SK-N-SH treated with all-trans-retinoic acid at 6 μM for 48 hours (cell line): ENCODE measurements around the gene KCNAB3.
A peak's percentile ranks its signal among the peaks of the same experiment; 100 is the strongest.

Experiments
- ATAC-seq: fragments of 200-7000 bp; cut with Tn5 transposase; 3 replicates; pipeline ENCODE4 v1.9.1; 2020; ENCODE audit warnings: mild to moderate bottlenecking, moderate library complexity
- ARNTL ChIP-seq: fragments of 450-650 bp; formaldehyde crosslinking; IDR thresholded peaks from 2 replicates; pipeline ENCODE4 v1.5.0; 2020; ENCODE audit warnings: low read depth, mild to moderate bottlenecking, moderate library complexity, borderline replicate concordance
- BACH2 ChIP-seq: fragments of 250-450 bp; sonication (Bioruptor Pico); IDR thresholded peaks from 2 replicates; pipeline ENCODE4 v1.9.0; 2021; ENCODE audit warnings: mild to moderate bottlenecking, borderline replicate concordance
- CREB5 ChIP-seq: fragments of 250-450 bp; sonication (Bioruptor Pico); IDR thresholded peaks from 2 replicates; pipeline ENCODE4 v1.5.1; 2020; ENCODE audit warnings: low read depth, mild to moderate bottlenecking, moderate library complexity
- CSDC2 ChIP-seq: fragments of 250-450 bp; sonication (Bioruptor Pico); IDR thresholded peaks from 2 replicates; pipeline ENCODE4 v1.5.0; 2020; ENCODE audit warnings: mild to moderate bottlenecking, moderate library complexity
- ESRRG ChIP-seq: fragments of 250-450 bp; sonication (Bioruptor Pico); IDR thresholded peaks from 2 replicates; pipeline ENCODE4 v1.6.1; 2021; ENCODE audit warnings: mild to moderate bottlenecking
- ISL1 ChIP-seq: fragments of 250-450 bp; sonication (Bioruptor Pico); IDR thresholded peaks from 2 replicates; pipeline ENCODE4 v2.1.2; 2022; ENCODE audit warnings: mild to moderate bottlenecking, moderate library complexity
- OSR1 ChIP-seq: fragments of 250-450 bp; sonication (Bioruptor Pico); IDR thresholded peaks from 2 replicates; pipeline ENCODE4 v1.8.0; 2022; ENCODE audit warnings: moderate library complexity, mild to moderate bottlenecking, inconsistent platforms
- POU6F1 ChIP-seq: fragments of 250-450 bp; sonication (Bioruptor Pico); IDR thresholded peaks from 2 replicates; pipeline ENCODE4 v1.8.0; 2021; ENCODE audit warnings: low read depth, mild to moderate bottlenecking, moderate library complexity, borderline replicate concordance
- PPARA ChIP-seq: fragments of 250-450 bp; sonication (Bioruptor Pico); IDR thresholded peaks from 2 replicates; pipeline ENCODE4 v1.5.0; 2020; ENCODE audit warnings: mild to moderate bottlenecking, borderline replicate concordance
- RARB ChIP-seq: fragments of 250-450 bp; sonication (Bioruptor Pico); IDR thresholded peaks from 2 replicates; pipeline ENCODE4 v1.8.0; 2021; ENCODE audit warnings: mild to moderate bottlenecking, moderate library complexity
- TCF4 ChIP-seq: fragments of 250-450 bp; sonication (Bioruptor Pico); IDR thresholded peaks from 2 replicates; pipeline ENCODE4 v1.8.0; 2021; ENCODE audit warnings: mild to moderate bottlenecking, moderate library complexity, borderline replicate concordance
- TOX ChIP-seq: fragments of 250-450 bp; sonication (Bioruptor Pico); IDR thresholded peaks from 2 replicates; pipeline ENCODE4 v1.8.0; 2021; ENCODE audit warnings: mild to moderate bottlenecking, moderate library complexity, borderline replicate concordance
- TSHZ2 ChIP-seq: fragments of 250-450 bp; sonication (Bioruptor Pico); IDR thresholded peaks from 2 replicates; pipeline ENCODE4 v1.5.0; 2020; ENCODE audit warnings: mild to moderate bottlenecking, moderate library complexity
- ZC3H10 ChIP-seq: fragments of 250-450 bp; sonication (Bioruptor Pico); IDR thresholded peaks from 2 replicates; pipeline ENCODE4 v1.5.1; 2021; ENCODE audit warnings: mild to moderate bottlenecking, moderate library complexity
- ZFP3 ChIP-seq: fragments of 250-450 bp; sonication (Bioruptor Pico); IDR thresholded peaks from 2 replicates; pipeline ENCODE4 v1.5.0; 2020; ENCODE audit warnings: mild to moderate bottlenecking, moderate library complexity
- ZFP30 ChIP-seq: fragments of 450-650 bp; formaldehyde crosslinking; IDR thresholded peaks from 2 replicates; pipeline ENCODE4 v1.5.0; 2022; ENCODE audit warnings: mild to moderate bottlenecking, moderate library complexity
- ZNF565 ChIP-seq: fragments of 450-650 bp; formaldehyde crosslinking; conservative IDR thresholded peaks from 2 replicates; pipeline ENCODE4 v1.5.0; 2020; ENCODE audit warnings: low read depth, mild to moderate bottlenecking, moderate library complexity
- ZNF70 ChIP-seq: fragments of 450-650 bp; formaldehyde crosslinking; IDR thresholded peaks from 2 replicates; pipeline ENCODE4 v1.5.0; 2020; ENCODE audit warnings: mild to moderate bottlenecking, moderate library complexity
- ZNF8 ChIP-seq: fragments of 450-650 bp; formaldehyde crosslinking; IDR thresholded peaks from 2 replicates; pipeline ENCODE4 v1.5.0; 2020; ENCODE audit warnings: mild to moderate bottlenecking, moderate library complexity

Gene KCNAB3

GRCh38 chr17:7974638-7975131, 45.0 kb upstream of the KCNAB3 start (continued):
- no peak for TF ChIP-seq POU6F1 (CRISPR knock-in tag)
- TF ChIP-seq, all 23 proteins: peak for 0

- TF ChIP-seq ESRRG (CRISPR knock-in tag) (no peak), CSDC2 (no peak), ZNF565 (CRISPR knock-in tag) (no peak), BACH2 (CRISPR knock-in tag) (no peak), ARNTL (no peak), ZC3H10 (no peak), ZFP30 (CRISPR knock-in tag) (no peak), TSHZ2 (CRISPR knock-in tag) (no peak), TOX (CRISPR knock-in tag) (no peak), ZFP3 (CRISPR knock-in tag) (no peak), ZNF8 (CRISPR knock-in tag) (no peak), OSR1 (no peak), RARB (no peak), CREB5 (no peak), ISL1 (no peak), ZNF70 (no peak), PPARA (CRISPR knock-in tag) (no peak)
- TF ChIP-seq, all 23 proteins: peak for 0
- peak; percentile 55; the same call in 2 of the 3 replicates for ATAC-seq
Observed at GRCh38 chr17:7972131-7972785, 42.6 kb upstream of the KCNAB3 start.

GRCh38 chr17:7971651-7972050, 42.0 kb upstream of the KCNAB3 start:
- ATAC-seq, result no peak
- TF ChIP-seq ZNF565 (CRISPR knock-in tag) (no peak), TCF4 (CRISPR knock-in tag) (no peak), ZFP30 (CRISPR knock-in tag) (no peak), ZNF8 (CRISPR knock-in tag) (no peak), ZNF70 (no peak)

- ATAC-seq, result no peak
- no peak for TF ChIP-seq TOX (CRISPR knock-in tag)
- TF ChIP-seq ISL1, result no peak
- TF ChIP-seq ZFP3 (CRISPR knock-in tag), result no peak
- TF ChIP-seq TCF4 (CRISPR knock-in tag), result no peak
- no peak for TF ChIP-seq RARB
- TF ChIP-seq TSHZ2 (CRISPR knock-in tag), result no peak
- no peak for TF ChIP-seq OSR1
- no peak for TF ChIP-seq BACH2 (CRISPR knock-in tag)
Observed at GRCh38 chr17:7969433-7969832, 39.8 kb upstream of the KCNAB3 start.
